K562 (cell line): ENCODE data around the gene MCFD2. TPM values are rescaled to one million over a fixed set of nuclear protein-coding genes. Genes with fewer than 3 reads are reported as not detected.

Source experiments
- ATF3 ChIP-seq, 2 experiments: fragments of 450-650 bp in 1 of 2; sonication (generic) in 1 of 2; formaldehyde crosslinking in 1 of 2; IDR thresholded peaks in 1 of 2; conservative IDR thresholded peaks in 1 of 2; 2 replicates each; pipeline versions ENCODE4 v1.6.1 to v1.8.1; 2016 to 2023; ENCODE audit warnings: mild to moderate bottlenecking in 2 of 2, moderate library complexity in 2 of 2, inconsistent platforms in 1 of 2, missing genetic modification reagents in 1 of 2
- BRD9 ChIP-seq: fragments of 450-650 bp; IDR thresholded peaks from 2 replicates; pipeline ENCODE4 v1.6.1; 2018; ENCODE audit warnings: low read depth; ENCODE audit not compliant: partially characterized antibody
- CCAR2 ChIP-seq: fragments of 200-400 bp; formaldehyde crosslinking; IDR thresholded peaks from 2 replicates; pipeline ENCODE4 v1.6.1; 2017; ENCODE audit warnings: mild to moderate bottlenecking, low read depth, low read length
- CSDE1 ChIP-seq, 2 experiments: fragments of 450-650 bp; IDR thresholded peaks; 2 replicates each; pipeline ENCODE4 v1.6.1; 2016; ENCODE audit warnings: mild to moderate bottlenecking in 1 of 2
- ETV1 ChIP-seq: fragments of 450-650 bp; conservative IDR thresholded peaks from 2 replicates; pipeline ENCODE4 v1.6.1; 2016; ENCODE audit warnings: missing genetic modification characterization, control low read depth, low read depth, missing compliant biosample characterization
- KLF10 ChIP-seq: fragments of 250-450 bp; sonication (Bioruptor Pico); IDR thresholded peaks from 2 replicates; pipeline ENCODE4 v1.6.1; 2021; ENCODE audit warnings: matching md5 sums
- MEF2A ChIP-seq: IDR thresholded peaks from 2 replicates; pipeline ENCODE4 v1.6.1; 2011; ENCODE audit warnings: low read depth, mild to moderate bottlenecking, low read length, moderate library complexity; ENCODE audit not compliant: control insufficient read depth
- NFRKB ChIP-seq: fragments of 450-650 bp; IDR thresholded peaks from 2 replicates; pipeline ENCODE4 v1.6.1; 2016; ENCODE audit warnings: low read depth
- RBBP5 ChIP-seq: fragments of 200-600 bp; sonication (generic); IDR thresholded peaks from 2 replicates; pipeline ENCODE4 v1.6.1; 2012; ENCODE audit warnings: borderline replicate concordance, mild to moderate bottlenecking, low read length, control low read depth, inconsistent platforms; ENCODE audit not compliant: insufficient read depth, poor library complexity, severe bottlenecking
- TGIF2 ChIP-seq: sonication (generic); formaldehyde crosslinking; IDR thresholded peaks from 2 replicates; pipeline ENCODE4 v1.8.1; 2022; ENCODE audit warnings: mild to moderate bottlenecking, missing genetic modification reagents, moderate library complexity
- ZNF696 ChIP-seq: fragments of 250-450 bp; sonication (Bioruptor Pico); conservative IDR thresholded peaks from 2 replicates; pipeline ENCODE4 v1.4.0; 2020; ENCODE audit warnings: mild to moderate bottlenecking, moderate library complexity
- polyA plus RNA-seq, 8 experiments: library from polyadenylated mRNA; depleted of rRNA in 4 of 8; stranded (reverse) in 5 of 8; unstranded in 3 of 8; fragments of >200 nt; fragmentation: Nextera tagmentation in 2 of 8; fragmentation: Illumina TruSeq in 1 of 8; extraction: Ambion mirVana in 2 of 8; extraction: Trizol in 1 of 8; gene quantifications; 2 replicates each; pipeline versions ENCODE4 v1.2.1 to v1.2.3, GENCODE V29; 2011 to 2014; ENCODE audit warnings: inconsistent platforms in 1 of 8, missing spikeins in 1 of 8
- total RNA-seq, 7 experiments: library from RNA; depleted of rRNA in 6 of 7; stranded (reverse); fragments of >200 nt in 6 of 7; fragmentation: Illumina TruSeq in 2 of 7; extraction: Trizol in 2 of 7; gene quantifications; 2 replicates each; pipeline versions ENCODE4 v1.2.1 to v1.2.3, GENCODE V29; 2011 to 2021; ENCODE audit warnings: low replicate concordance in 1 of 7
- TF ChIP-seq, protein P1 (sequence below), 2 experiments: IDR thresholded peaks in 1 of 2; conservative IDR thresholded peaks in 1 of 2; 2 replicates each; pipeline ENCODE4 v1.6.1; 2016; ENCODE audit warnings: low read depth in 2 of 2, mild to moderate bottlenecking in 1 of 2, missing compliant biosample characterization in 1 of 2, missing genetic modification characterization in 1 of 2, moderate library complexity in 1 of 2
- TF ChIP-seq, protein P2 (sequence below): fragments of 450-650 bp; IDR thresholded peaks from 2 replicates; pipeline ENCODE4 v1.6.1; 2018; ENCODE audit not compliant: partially characterized antibody

Gene MCFD2
- total and polyA plus RNA-seq, 9 of the 15 experiments (the other 6 are each of a cell fraction or from before 2014, with no cell fraction given), result 78.6 to 237 (median 123) TPM

DNA sequence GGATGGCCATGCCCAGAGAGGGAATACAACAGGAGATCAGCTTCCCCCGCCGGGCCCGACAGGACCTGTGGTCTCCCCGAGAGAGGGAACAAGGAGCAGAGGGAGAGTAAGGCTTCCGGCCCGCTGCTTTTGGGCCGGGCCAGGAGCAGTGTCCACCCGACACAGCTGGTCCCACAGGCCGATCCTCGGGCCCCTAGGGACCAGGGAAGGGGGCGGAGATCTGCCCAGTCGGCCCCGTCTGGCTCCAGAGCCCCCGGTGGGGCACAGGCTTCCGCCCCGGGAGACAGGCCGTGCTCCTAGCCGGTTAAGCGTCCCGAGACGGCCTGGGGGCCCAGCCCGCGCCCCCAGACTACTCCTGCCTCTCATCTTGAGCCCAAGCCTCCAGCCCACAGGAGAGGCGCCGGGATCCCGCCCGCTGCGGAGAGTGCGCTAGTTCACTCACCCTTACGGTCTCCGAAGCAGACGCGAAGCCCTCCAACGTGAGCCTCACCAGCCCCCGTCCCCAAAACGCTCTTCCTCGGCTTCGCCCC lies at the start of gene MCFD2 (continued):
- TF ChIP-seq ZNF696 (CRISPR knock-in tag) (no peak), CSDE1 (IDR thresholded peaks at IDR 0.05) (no peak), BRD9 (no peak), RBBP5 (peak; percentile 56), ETV1 (tag) (0 out of 2 replicates have a peak, but pooled peaks have one; percentile 40), ATF3 (IDR thresholded peaks at IDR 0.05) (no peak), ATF3 (CRISPR knock-in tag; conservative IDR thresholded peaks at IDR 0.05) (no peak), TGIF2 (CRISPR knock-in tag) (no peak), KLF10 (CRISPR knock-in tag) (no peak), MEF2A (no peak), CCAR2 (no peak), NFRKB (0 out of 2 replicates have a peak, but pooled peaks have one; percentile 9)
- TF ChIP-seq, protein P1, sequence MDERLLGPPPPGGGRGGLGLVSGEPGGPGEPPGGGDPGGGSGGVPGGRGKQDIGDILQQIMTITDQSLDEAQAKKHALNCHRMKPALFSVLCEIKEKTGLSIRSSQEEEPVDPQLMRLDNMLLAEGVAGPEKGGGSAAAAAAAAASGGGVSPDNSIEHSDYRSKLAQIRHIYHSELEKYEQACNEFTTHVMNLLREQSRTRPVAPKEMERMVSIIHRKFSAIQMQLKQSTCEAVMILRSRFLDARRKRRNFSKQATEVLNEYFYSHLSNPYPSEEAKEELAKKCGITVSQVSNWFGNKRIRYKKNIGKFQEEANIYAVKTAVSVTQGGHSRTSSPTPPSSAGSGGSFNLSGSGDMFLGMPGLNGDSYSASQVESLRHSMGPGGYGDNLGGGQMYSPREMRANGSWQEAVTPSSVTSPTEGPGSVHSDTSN (CRISPR knock-in tag; IDR thresholded peaks at IDR 0.05; ENCODE audit: low read depth), result no peak
- TF ChIP-seq, protein P1 (tag; conservative IDR thresholded peaks at IDR 0.05; ENCODE audit: low read depth), result no peak
- TF ChIP-seq, protein P2, sequence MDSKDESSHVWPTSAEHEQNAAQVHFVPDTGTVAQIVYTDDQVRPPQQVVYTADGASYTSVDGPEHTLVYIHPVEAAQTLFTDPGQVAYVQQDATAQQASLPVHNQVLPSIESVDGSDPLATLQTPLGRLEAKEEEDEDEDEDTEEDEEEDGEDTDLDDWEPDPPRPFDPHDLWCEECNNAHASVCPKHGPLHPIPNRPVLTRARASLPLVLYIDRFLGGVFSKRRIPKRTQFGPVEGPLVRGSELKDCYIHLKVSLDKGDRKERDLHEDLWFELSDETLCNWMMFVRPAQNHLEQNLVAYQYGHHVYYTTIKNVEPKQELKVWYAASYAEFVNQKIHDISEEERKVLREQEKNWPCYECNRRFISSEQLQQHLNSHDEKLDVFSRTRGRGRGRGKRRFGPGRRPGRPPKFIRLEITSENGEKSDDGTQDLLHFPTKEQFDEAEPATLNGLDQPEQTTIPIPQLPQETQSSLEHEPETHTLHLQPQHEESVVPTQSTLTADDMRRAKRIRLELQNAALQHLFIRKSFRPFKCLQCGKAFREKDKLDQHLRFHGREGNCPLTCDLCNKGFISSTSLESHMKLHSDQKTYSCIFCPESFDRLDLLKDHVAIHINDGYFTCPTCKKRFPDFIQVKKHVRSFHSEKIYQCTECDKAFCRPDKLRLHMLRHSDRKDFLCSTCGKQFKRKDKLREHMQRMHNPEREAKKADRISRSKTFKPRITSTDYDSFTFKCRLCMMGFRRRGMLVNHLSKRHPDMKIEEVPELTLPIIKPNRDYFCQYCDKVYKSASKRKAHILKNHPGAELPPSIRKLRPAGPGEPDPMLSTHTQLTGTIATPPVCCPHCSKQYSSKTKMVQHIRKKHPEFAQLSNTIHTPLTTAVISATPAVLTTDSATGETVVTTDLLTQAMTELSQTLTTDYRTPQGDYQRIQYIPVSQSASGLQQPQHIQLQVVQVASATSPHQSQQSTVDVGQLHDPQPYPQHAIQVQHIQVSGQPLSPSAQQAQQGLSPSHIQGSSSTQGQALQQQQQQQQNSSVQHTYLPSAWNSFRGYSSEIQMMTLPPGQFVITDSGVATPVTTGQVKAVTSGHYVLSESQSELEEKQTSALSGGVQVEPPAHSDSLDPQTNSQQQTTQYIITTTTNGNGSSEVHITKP, result peak; percentile 0
